Large intestine (tissue), 3 donors: Measurements from ENCODE around the gene NAAA. TPM values are rescaled to one million over a fixed set of nuclear protein-coding genes. Genes with fewer than 3 reads are reported as not detected.
"Not testable (repeated sequence)": the region's sequence is repeated elsewhere in the genome, so short reads cannot be mapped to it uniquely, and the experiment has no call there.

ENCODE experiments used
- DNase-seq, 2 donors: peaks; one replicate each; pipeline versions ENCODE4 v3.0.0 to v3.0.0-alpha.2; 2013
- H3K27ac ChIP-seq: one replicate; pipeline ENCODE4 v1.5.1; 2013; ENCODE audit warnings: low read length
- H3K27me3 ChIP-seq: 2 replicates; pipeline ENCODE4 v1.6.1; 2013; ENCODE audit warnings: low read length; ENCODE audit not compliant: control insufficient read depth, insufficient read depth
- H3K36me3 ChIP-seq: 2 replicates; pipeline ENCODE4 v1.6.1; 2013; ENCODE audit warnings: low read length; ENCODE audit not compliant: control insufficient read depth, insufficient read depth
- H3K4me1 ChIP-seq: one replicate; pipeline ENCODE4 v1.6.1; 2013; ENCODE audit warnings: low read length; ENCODE audit not compliant: control insufficient read depth, insufficient read depth
- H3K4me3 ChIP-seq: one replicate; pipeline ENCODE4 v1.5.1; 2013; ENCODE audit warnings: low read length
- H3K9me3 ChIP-seq: one replicate; pipeline ENCODE4 v1.6.1; 2013; ENCODE audit warnings: mild to moderate bottlenecking, low read depth, low read length, moderate library complexity; ENCODE audit not compliant: control insufficient read depth
- WGBS: methylation state at CpG from one replicate; pipeline ENCODE4 v1.1.5; 2013; ENCODE audit warnings: low lambda C conversion rate; ENCODE audit not compliant: insufficient coverage; 5-methylcytosine and 5-hydroxymethylcytosine counted together
- polyA plus RNA-seq: library from polyadenylated mRNA; unstranded; fragments of 120-200 nt; gene quantifications from one replicate; pipeline ENCODE4 v1.2.1, GENCODE V29; 2013

The NAAA gene
- polyA plus RNA-seq, 1 donor, result 59.7 TPM

- H3K9me3 ChIP-seq, H3K4me1 ChIP-seq, H3K4me3 ChIP-seq, H3K27me3 ChIP-seq, DNase-seq, H3K27ac ChIP-seq: not testable (repeated sequence)
- no CpG with 5 or more reads among the region's 7 CpGs for WGBS
- peaks cover 63% of the 10 kb centered on the region for H3K36me3 ChIP-seq
These were observed 17.7 kb upstream of the NAAA start for GRCh38 chr4:75958546-75958945.

GRCh38 chr4:75954811-75955210 lies 14.0 kb upstream of the NAAA start:
- H3K27ac ChIP-seq, H3K4me1 ChIP-seq, H3K4me3 ChIP-seq, H3K9me3 ChIP-seq, H3K27me3 ChIP-seq: not testable (repeated sequence)
- no CpG with 5 or more reads among the region's 5 CpGs for WGBS
- peaks cover 68% of the 10 kb centered on the region for H3K36me3 ChIP-seq
- peak in 1 of 2 donors; percentile 10 for DNase-seq

GRCh38 chr4:75953509-75953908 lies 12.7 kb upstream of the NAAA start:
- no peak overlapping the region for H3K27ac ChIP-seq

GRCh38 chr4:75950213-75950815 lies 9.5 kb upstream of the NAAA start:
- no peak for DNase-seq
- Histone ChIP-seq H3K9me3 (no peaks in the 10 kb centered on the region), H3K4me3 (no peak overlapping the region), H3K27ac (no peak overlapping the region), H3K36me3 (peaks cover 45% of the 10 kb centered on the region), H3K4me1 (peaks cover 7% of the 10 kb centered on the region), H3K27me3 (no peaks in the 10 kb centered on the region)
- WGBS, result no CpG with 5 or more reads among the region's 3 CpGs

More at GRCh38 chr4:75953509-75953908, 12.7 kb upstream of the NAAA start:
- H3K36me3 ChIP-seq, result peaks cover 60% of the 10 kb centered on the region
- H3K27me3 ChIP-seq, result no peaks in the 10 kb centered on the region
- H3K4me3 ChIP-seq, result no peak overlapping the region
- no peaks in the 10 kb centered on the region for H3K9me3 ChIP-seq
- peaks cover 6% of the 10 kb centered on the region for H3K4me1 ChIP-seq
- DNase-seq, result no peak
- WGBS, result 100% methylated on average over 1 of the region's 2 CpGs

GRCh38 chr4:75948822-75949444 lies 8.1 kb upstream of the NAAA start:
- 100% methylated on average over 1 of the region's 5 CpGs for whole genome bisulfite sequencing
- Histone ChIP-seq H3K4me3 (no peak overlapping the region), H3K27me3 (no peaks in the 10 kb centered on the region), H3K27ac (peak overlapping the region; percentile 57), H3K9me3 (no peaks in the 10 kb centered on the region), H3K4me1 (peaks cover 7% of the 10 kb centered on the region), H3K36me3 (peaks cover 38% of the 10 kb centered on the region)
- DNase-seq, result peak in 1 of 2 donors; percentile 43

GRCh38 chr4:75939890-75940691 lies 722 bp downstream of the NAAA start:
- Histone ChIP-seq H3K4me3 (peak overlapping the region; percentile 91), H3K27ac (peak overlapping the region; percentile 88), H3K4me1 (peaks cover 3% of the 10 kb centered on the region), H3K36me3 (peaks cover 13% of the 10 kb centered on the region), H3K27me3 (no peaks in the 10 kb centered on the region), H3K9me3 (no peaks in the 10 kb centered on the region)
- no CpG with 5 or more reads among the region's 67 CpGs for WGBS
- peak; percentile 42 to 83 for DNase-seq

GRCh38 chr4:75935628-75936027 lies 5.2 kb downstream of the NAAA start:
- Histone ChIP-seq H3K27me3 (no peaks in the 10 kb centered on the region), H3K4me1 (peaks cover 3% of the 10 kb centered on the region), H3K27ac (no peak overlapping the region), H3K9me3 (no peaks in the 10 kb centered on the region), H3K4me3 (no peak overlapping the region), H3K36me3 (peaks cover 21% of the 10 kb centered on the region)
- no CpG with 5 or more reads among the region's 1 CpG for WGBS
- DNase-seq, result no peak

- no peak for DNase-seq
- Histone ChIP-seq H3K9me3 (no peaks in the 10 kb centered on the region), H3K27me3 (no peaks in the 10 kb centered on the region), H3K36me3 (peaks cover 33% of the 10 kb centered on the region), H3K4me1 (no peaks in the 10 kb centered on the region), H3K4me3 (no peak overlapping the region), H3K27ac (no peak overlapping the region)
- 90% methylated on average over 2 of the region's 3 CpGs for WGBS
These were observed 10.7 kb downstream of the NAAA start for GRCh38 chr4:75930152-75930551.

- H3K27ac ChIP-seq, DNase-seq, H3K27me3 ChIP-seq, H3K4me3 ChIP-seq, H3K9me3 ChIP-seq, H3K4me1 ChIP-seq: not testable (repeated sequence)
- no CpG with 5 or more reads among the region's 11 CpGs for whole genome bisulfite sequencing
- H3K36me3 ChIP-seq, result peaks cover 45% of the 10 kb centered on the region
These were observed 15.9 kb downstream of the NAAA start for GRCh38 chr4:75924916-75925315.

GRCh38 chr4:75924309-75924827 lies 16.4 kb downstream of the NAAA start:
- Histone ChIP-seq H3K4me3 (no peak overlapping the region), H3K27me3 (no peaks in the 10 kb centered on the region), H3K9me3 (no peaks in the 10 kb centered on the region), H3K27ac (no peak overlapping the region), H3K4me1 (peaks cover 8% of the 10 kb centered on the region), H3K36me3 (peaks cover 41% of the 10 kb centered on the region)
- no peak for DNase-seq
- WGBS, result 96% methylated on average over 4 of the region's 5 CpGs
